Fibroblast of pulmonary artery (primary cell): ENCODE results near the gene ADARB2.

Experiments
- DNase-seq: peaks from one replicate; pipeline ENCODE4 v3.0.0-alpha.2; 2010; ENCODE audit warnings: low read depth
- H3K4me3 ChIP-seq: replicated peaks from 2 replicates; pipeline ENCODE4 v1.5.1; 2011; ENCODE audit warnings: low read depth, mild to moderate bottlenecking, control low read depth, low read length, moderate library complexity
- TF ChIP-seq, protein P1 (sequence below): IDR thresholded peaks from 2 replicates; pipeline ENCODE4 v1.5.1; 2011; ENCODE audit warnings: mild to moderate bottlenecking, control low read depth, low read length, inconsistent platforms; ENCODE audit errors: missing control alignments

Gene ADARB2

DNA sequence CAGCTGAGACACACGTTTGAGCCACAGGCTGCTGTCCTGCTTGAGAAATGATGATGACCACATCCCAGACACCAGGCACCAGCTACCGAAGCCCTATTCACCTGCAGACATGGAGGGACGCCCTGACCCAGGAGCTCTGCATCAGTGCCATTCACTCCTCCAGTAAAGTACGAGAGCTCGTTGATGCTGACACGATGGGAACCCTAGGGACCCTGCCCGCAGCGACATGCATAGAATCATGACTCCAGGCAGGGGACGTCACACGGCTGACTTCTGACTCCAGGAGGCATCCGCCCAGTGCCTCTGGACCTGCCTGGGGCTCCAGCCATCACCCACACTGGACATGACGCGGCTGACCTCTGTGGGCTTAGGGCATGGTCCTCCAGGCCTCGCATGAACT is 129.9 kb downstream of the ADARB2 start:
- H3K4me3 ChIP-seq: no peak overlapping the region
- TF ChIP-seq, protein P1, sequence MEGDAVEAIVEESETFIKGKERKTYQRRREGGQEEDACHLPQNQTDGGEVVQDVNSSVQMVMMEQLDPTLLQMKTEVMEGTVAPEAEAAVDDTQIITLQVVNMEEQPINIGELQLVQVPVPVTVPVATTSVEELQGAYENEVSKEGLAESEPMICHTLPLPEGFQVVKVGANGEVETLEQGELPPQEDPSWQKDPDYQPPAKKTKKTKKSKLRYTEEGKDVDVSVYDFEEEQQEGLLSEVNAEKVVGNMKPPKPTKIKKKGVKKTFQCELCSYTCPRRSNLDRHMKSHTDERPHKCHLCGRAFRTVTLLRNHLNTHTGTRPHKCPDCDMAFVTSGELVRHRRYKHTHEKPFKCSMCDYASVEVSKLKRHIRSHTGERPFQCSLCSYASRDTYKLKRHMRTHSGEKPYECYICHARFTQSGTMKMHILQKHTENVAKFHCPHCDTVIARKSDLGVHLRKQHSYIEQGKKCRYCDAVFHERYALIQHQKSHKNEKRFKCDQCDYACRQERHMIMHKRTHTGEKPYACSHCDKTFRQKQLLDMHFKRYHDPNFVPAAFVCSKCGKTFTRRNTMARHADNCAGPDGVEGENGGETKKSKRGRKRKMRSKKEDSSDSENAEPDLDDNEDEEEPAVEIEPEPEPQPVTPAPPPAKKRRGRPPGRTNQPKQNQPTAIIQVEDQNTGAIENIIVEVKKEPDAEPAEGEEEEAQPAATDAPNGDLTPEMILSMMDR: no peak
- DNase-seq: no peak

DNA sequence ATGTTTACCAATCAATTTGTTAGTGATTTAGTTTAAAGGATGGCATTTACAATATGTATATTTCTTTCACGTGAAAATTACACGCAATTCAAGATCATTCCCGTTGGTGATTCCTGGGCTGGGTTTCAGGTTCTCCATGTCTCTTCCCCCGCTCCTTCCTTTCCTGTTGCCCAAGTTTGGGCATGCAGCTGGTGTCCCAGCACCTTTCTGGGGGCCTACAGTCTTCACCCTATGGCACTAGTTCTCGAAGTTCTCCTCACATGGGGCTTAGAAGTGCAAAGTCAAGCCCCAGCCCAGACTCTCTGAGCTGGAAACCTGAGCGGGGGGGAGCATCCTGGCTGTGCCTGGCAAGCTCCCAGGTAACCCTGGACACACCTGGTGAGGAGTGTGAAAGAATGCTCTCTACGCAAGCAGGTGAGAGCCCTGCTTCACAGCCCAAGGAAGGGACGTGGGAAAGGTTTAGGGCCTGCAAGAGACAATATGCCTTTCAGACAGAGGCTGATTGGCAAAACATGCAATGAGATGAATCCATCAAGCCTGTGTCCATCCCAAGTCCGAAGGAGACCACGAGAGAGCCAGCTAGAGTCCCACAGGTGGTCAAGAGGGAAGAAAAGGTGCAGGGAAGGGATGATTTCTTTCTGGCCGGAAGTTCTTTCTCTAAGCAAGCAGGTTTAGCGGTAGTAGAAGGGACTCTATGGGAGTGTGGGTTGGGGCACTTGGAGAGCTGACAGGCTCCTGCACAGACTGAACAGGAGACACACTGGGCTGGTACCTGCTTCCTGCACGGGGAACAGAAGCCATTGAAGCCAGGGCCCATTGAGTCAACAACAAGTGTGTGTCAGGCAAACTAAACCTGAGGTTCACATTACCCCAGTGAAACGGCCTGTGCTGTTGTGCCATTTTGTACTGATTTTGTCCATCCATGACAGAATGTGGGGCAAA is 131.1 kb downstream of the ADARB2 start:
- no peak overlapping the region for H3K4me3 ChIP-seq
- TF ChIP-seq, protein P1: no peak
- DNase-seq: no peak

DNA sequence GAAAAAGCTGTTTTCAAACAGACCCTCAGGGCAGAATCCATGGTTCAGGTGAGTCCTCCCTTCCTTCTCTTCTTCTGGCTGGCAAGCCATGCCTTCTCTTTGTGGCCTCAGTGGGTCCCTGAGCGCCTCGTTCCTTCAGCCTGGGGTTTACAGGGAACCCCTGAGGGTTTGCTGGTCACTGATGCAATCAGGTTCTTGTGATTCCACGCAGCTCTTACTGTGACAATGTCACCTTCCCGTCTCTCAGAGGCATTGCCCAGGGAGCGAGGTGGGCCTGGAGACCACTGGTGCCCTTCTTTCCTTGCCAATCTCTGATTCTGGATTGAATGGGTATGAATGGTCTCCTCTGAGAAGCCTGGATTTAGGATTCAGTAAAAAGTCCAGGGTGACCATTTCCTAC is 132.2 kb downstream of the ADARB2 start:
- TF ChIP-seq, protein P1: no peak

DNA sequence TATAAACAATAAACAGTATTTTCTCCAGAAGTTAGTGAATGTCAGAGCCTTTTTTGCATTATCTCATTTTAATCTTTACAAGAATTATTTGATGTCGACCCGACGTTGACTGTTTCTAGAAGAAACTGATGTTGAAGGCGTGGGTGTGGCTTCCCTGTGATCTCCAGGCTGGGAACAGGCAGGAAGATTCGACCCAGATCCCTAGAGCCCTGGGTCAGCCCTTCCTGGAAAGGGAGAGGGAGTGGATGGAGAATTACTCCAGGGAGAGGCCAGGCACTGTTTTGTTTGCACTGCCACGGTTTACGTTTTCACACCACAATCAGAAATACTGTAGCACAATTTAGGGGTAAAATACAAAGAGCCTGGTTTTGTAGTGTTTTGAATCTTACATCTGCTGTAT is 133.1 kb downstream of the ADARB2 start:
- DNase-seq: no peak
- TF ChIP-seq, protein P1: no peak
- H3K4me3 ChIP-seq: no peak overlapping the region

More for the DNA sequence above, 132.2 kb downstream of the ADARB2 start:
- no peak for DNase-seq
- H3K4me3 ChIP-seq: no peak overlapping the region

DNA sequence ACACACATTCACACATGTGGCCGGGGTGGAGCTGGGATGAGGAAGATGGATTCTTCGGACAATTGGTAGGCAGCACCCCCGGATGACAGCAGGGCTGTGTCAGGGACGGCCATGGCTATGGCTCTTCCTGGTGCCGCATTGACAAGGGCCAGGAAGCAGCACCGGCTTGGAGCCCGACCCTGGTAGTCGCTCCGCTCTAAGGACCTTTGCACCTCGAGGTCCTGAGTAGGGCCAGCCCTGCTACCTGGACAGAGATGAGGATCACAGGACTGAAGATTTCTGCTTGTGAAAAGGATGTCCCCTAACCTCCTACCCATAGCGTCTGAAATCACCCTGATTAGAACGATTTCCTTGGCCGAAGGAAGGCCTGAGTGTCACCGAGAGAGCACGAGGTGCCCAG is 134.1 kb downstream of the ADARB2 start:
- DNase-seq: no peak
- no peak overlapping the region for H3K4me3 ChIP-seq
- TF ChIP-seq, protein P1: no peak

DNA sequence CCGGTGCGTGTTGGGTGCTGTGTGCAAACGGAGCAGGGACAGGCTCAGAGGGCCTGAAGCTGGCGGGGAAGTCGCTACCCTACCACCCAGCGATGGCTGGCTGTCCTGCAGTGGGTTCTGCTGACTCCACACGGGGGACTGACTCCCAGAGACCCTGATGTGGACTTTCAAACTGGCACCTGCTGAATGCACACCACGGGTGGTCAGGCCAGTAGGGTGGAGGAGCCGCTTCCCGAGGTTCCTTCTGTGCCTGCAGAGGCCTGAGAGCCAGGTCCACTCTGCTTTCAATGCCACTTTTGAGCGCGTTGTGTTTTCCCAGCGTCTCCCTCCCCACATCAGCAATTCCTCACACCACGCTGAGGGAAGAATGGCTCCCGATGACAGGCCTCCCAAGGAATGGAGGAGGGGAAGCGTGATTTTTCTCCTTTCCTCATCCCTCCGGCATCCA is 135.3 kb downstream of the ADARB2 start:
- H3K4me3 ChIP-seq: no peak overlapping the region
- DNase-seq: no peak
- TF ChIP-seq, protein P1: no peak
